ENCODE measurements around the gene COL6A6. TPM values are rescaled to one million over a fixed set of nuclear protein-coding genes. Genes with fewer than 3 reads are reported as not detected.

The COL6A6 gene
- total RNA-seq, 2 experiments from 2014 or later = not detected

GRCh38 chr3:130548356-130548755 is 31.4 kb downstream of the COL6A6 start:
- no peak for ATAC-seq (ENCODE audit: poor library complexity)
- H3K4me1 Mint-ChIP-seq (ENCODE audit: low read depth) = no peaks in the 10 kb centered on the region
- CTCF ChIA-PET = no interaction called here
- intact Hi-C loops (cut with DNase I, micrococcal nuclease) = loop anchor here in 1 of 2 experiments (10.0 kb wide), 1 partner anchor 394 kb away; no protein-coding TSS in a partner anchor
- H3K27ac Mint-ChIP-seq = no peak overlapping the region
- no peak overlapping the region for H3K4me3 ChIP-seq (ENCODE audit: low read length)
- no peak for TF ChIP-seq CTCF (IDR thresholded peaks at IDR 0.05)
- no peak overlapping the region for H3K27ac ChIP-seq (ENCODE audit: low read depth in 1 of 2, low read length in 2 of 2)
- peaks cover 0 to 3% of the 10 kb centered on the region in 2 experiments for H3K27me3 ChIP-seq (ENCODE audit: control insufficient read depth in 1 of 2, insufficient read depth in 2 of 2, low read length in 2 of 2)
- peaks cover 17% of the 10 kb centered on the region for H3K27me3 Mint-ChIP-seq
- H3K4me1 ChIP-seq (ENCODE audit: insufficient read depth, low read length) = no peaks in the 10 kb centered on the region
- DNase-seq = no peak
- POLR2A ChIA-PET = no interaction called here
- H3K9me3 ChIP-seq (ENCODE audit: control insufficient read depth in 1 of 2, insufficient read depth in 1 of 2, low read length in 2 of 2) = peaks cover 10 to 13% of the 10 kb centered on the region in 2 experiments
- no peak overlapping the region for H3K4me3 Mint-ChIP-seq
- no peaks in the 10 kb centered on the region for H3K36me3 Mint-ChIP-seq (ENCODE audit: low read depth)
- no peaks in the 10 kb centered on the region for H3K36me3 ChIP-seq (ENCODE audit: insufficient read depth, low read length)
- H3K9me3 Mint-ChIP-seq = no peaks in the 10 kb centered on the region

DNA sequence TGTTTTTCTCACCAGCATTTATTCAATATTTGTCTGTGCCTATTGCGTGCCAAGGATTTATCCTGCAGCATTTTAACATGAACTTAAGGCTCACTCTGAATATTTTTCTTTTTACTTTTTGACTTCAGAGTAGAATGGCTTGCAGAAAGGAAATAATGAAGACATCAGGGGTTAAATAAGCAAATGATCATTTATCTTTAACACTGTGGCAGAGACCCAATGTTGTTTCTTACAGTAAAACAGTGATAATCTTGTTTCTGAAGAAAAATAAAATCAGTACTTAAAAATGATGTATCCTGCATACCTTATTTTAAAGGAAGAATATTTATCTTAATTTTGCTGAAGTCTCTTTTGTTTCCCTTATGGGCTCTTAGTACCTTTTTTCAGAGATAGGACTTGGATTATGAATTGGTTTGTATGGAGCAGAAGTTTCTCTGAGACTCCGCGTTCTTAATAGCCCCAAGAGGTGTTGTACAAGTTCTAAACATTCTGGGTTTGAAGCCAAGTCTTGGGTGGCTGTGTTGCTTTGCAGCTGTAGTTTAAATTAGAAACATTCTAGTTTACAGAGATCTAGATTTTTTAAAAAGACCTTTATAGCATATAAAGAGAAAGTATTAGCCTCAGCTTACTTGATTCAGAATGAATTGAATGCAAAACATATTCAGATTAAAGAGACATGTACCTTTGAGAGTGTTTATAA is 40.5 kb downstream of the COL6A6 start:
- CTCF ChIA-PET = no interaction called here
- no peaks in the 10 kb centered on the region for H3K4me1 ChIP-seq (ENCODE audit: insufficient read depth, low read length)

DNA sequence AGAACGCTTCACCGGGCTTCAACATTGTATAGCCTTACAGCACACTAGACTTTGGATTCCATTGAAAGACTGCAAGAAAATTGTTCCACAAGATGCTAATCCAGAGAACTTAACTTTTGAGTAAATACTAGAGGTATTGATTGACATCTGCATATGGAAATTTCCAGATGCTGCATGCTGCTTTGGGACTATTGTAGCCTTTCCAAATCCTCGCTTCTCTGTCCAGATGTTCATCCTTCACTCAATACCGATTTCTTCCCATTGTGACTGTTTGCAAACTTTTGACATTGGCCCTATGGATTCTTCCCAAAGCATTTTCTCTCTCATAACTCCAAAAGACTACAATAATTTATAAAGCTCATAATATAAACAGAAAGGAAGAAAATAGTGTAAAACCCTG is 41.4 kb downstream of the COL6A6 start:
- CTCF ChIA-PET = no interaction called here
- H3K4me3 Mint-ChIP-seq = no peak overlapping the region
- no peak for TF ChIP-seq CTCF (IDR thresholded peaks at IDR 0.05)
- ATAC-seq (ENCODE audit: poor library complexity) = no peak
- Histone ChIP-seq H3K4me3 (ENCODE audit: low read length) (no peak overlapping the region), H3K27me3 (ENCODE audit: control insufficient read depth in 1 of 2, insufficient read depth in 2 of 2, low read length in 2 of 2) (peaks cover 0 to 15% of the 10 kb centered on the region in 2 experiments), H3K9me3 (ENCODE audit: control insufficient read depth in 1 of 2, insufficient read depth in 1 of 2, low read length in 2 of 2) (peaks cover 0 to 11% of the 10 kb centered on the region in 2 experiments), H3K36me3 (ENCODE audit: insufficient read depth, low read length) (no peaks in the 10 kb centered on the region), H3K27ac (ENCODE audit: low read depth in 1 of 2, low read length in 2 of 2) (no peak overlapping the region), H3K4me1 (ENCODE audit: insufficient read depth, low read length) (no peaks in the 10 kb centered on the region)
- intact Hi-C loops (cut with DNase I, micrococcal nuclease) = no loop called here
- no peaks in the 10 kb centered on the region for H3K36me3 Mint-ChIP-seq (ENCODE audit: low read depth)
- DNase-seq = no peak
- no peaks in the 10 kb centered on the region for H3K9me3 Mint-ChIP-seq
- H3K27me3 Mint-ChIP-seq = peaks cover 22% of the 10 kb centered on the region
- H3K4me1 Mint-ChIP-seq (ENCODE audit: low read depth) = no peaks in the 10 kb centered on the region
- H3K27ac Mint-ChIP-seq = no peak overlapping the region
- POLR2A ChIA-PET = no interaction called here

More for the DNA sequence above, 40.5 kb downstream of the COL6A6 start:
- no peak for ATAC-seq (ENCODE audit: poor library complexity)
- POLR2A ChIA-PET = no interaction called here
- H3K27ac ChIP-seq (ENCODE audit: low read depth in 1 of 2, low read length in 2 of 2) = no peak overlapping the region
- no peak overlapping the region for H3K27ac Mint-ChIP-seq
- H3K4me3 Mint-ChIP-seq = no peak overlapping the region
- peaks cover 0 to 11% of the 10 kb centered on the region in 2 experiments for H3K27me3 ChIP-seq (ENCODE audit: control insufficient read depth in 1 of 2, insufficient read depth in 2 of 2, low read length in 2 of 2)
- intact Hi-C loops (cut with DNase I, micrococcal nuclease) = no loop called here
- no peak overlapping the region for H3K4me3 ChIP-seq (ENCODE audit: low read length)
- H3K9me3 ChIP-seq (ENCODE audit: control insufficient read depth in 1 of 2, insufficient read depth in 1 of 2, low read length in 2 of 2) = peaks cover 5 to 11% of the 10 kb centered on the region in 2 experiments
- H3K36me3 Mint-ChIP-seq (ENCODE audit: low read depth) = no peaks in the 10 kb centered on the region
- no peaks in the 10 kb centered on the region for H3K4me1 Mint-ChIP-seq (ENCODE audit: low read depth)
- DNase-seq = no peak
- H3K9me3 Mint-ChIP-seq = no peaks in the 10 kb centered on the region
- TF ChIP-seq CTCF (IDR thresholded peaks at IDR 0.05) = no peak
- no peaks in the 10 kb centered on the region for H3K36me3 ChIP-seq (ENCODE audit: insufficient read depth, low read length)
- H3K27me3 Mint-ChIP-seq = peaks cover 22% of the 10 kb centered on the region
